ENCODE results near the gene CDK2AP2.
A peak's percentile ranks its signal among the peaks of the same experiment; 100 is the strongest.
"Not testable (repeated sequence)": the region's sequence is repeated elsewhere in the genome, so short reads cannot be mapped to it uniquely, and the experiment has no call there.

Gene CDK2AP2

GRCh38 chr11:67465530-67465929, 42.4 kb downstream of the CDK2AP2 start:
- not testable (repeated sequence) for DNase-seq

- no peak for DNase-seq
Measured at GRCh38 chr11:67465189-67465510, 42.8 kb downstream of the CDK2AP2 start.

- peak; percentile 81 to 83 for DNase-seq
Measured at GRCh38 chr11:67464411-67465188, 43.4 kb downstream of the CDK2AP2 start.

- DNase-seq, result no peak
Measured at GRCh38 chr11:67463680-67464410, 44.1 kb downstream of the CDK2AP2 start.

GRCh38 chr11:67463186-67463585, 44.8 kb downstream of the CDK2AP2 start:
- no peak for DNase-seq

- no peak for DNase-seq
Measured at GRCh38 chr11:67458266-67458665, 49.7 kb downstream of the CDK2AP2 start.

- DNase-seq, result no peak
Measured at GRCh38 chr11:67457453-67457852, 50.5 kb downstream of the CDK2AP2 start.
